ENCODE results near the gene IMMP2L.

IMMP2L gene

GRCh38 chr7:110929480-110930249 lies 632.6 kb downstream of the IMMP2L start:
- DNase-seq (ENCODE audit: low read depth) = no peak

GRCh38 chr7:110922906-110923305 lies 639.4 kb downstream of the IMMP2L start:
- no peak for DNase-seq (ENCODE audit: low read depth)

- DNase-seq (ENCODE audit: low read depth) = no peak
Observed at GRCh38 chr7:110921595-110922151, 640.6 kb downstream of the IMMP2L start.

- no peak for DNase-seq (ENCODE audit: low read depth)
Observed at GRCh38 chr7:110918949-110919548, 643.2 kb downstream of the IMMP2L start.

GRCh38 chr7:110914263-110914662 lies 648.0 kb downstream of the IMMP2L start:
- DNase-seq (ENCODE audit: low read depth) = no peak

GRCh38 chr7:110911632-110912031 lies 650.7 kb downstream of the IMMP2L start:
- DNase-seq (ENCODE audit: low read depth) = no peak

GRCh38 chr7:110909117-110909516 lies 653.2 kb downstream of the IMMP2L start:
- DNase-seq (ENCODE audit: low read depth) = no peak

- DNase-seq (ENCODE audit: low read depth) = no peak
Observed at GRCh38 chr7:110905773-110906566, 656.3 kb downstream of the IMMP2L start.

GRCh38 chr7:110898516-110898915 lies 663.8 kb downstream of the IMMP2L start:
- no peak for DNase-seq (ENCODE audit: low read depth)

- DNase-seq (ENCODE audit: low read depth) = no peak
Observed at GRCh38 chr7:110897538-110897937, 664.8 kb downstream of the IMMP2L start.

- DNase-seq (ENCODE audit: low read depth) = no peak
Observed at GRCh38 chr7:110894111-110894510, 668.2 kb downstream of the IMMP2L start.

- no peak for DNase-seq (ENCODE audit: low read depth)
Observed at GRCh38 chr7:110891197-110891596, 671.1 kb downstream of the IMMP2L start.

- no peak for DNase-seq (ENCODE audit: low read depth)
Observed at GRCh38 chr7:110890101-110890500, 672.2 kb downstream of the IMMP2L start.

- no peak for DNase-seq (ENCODE audit: low read depth)
Observed at GRCh38 chr7:110889335-110889734, 673.0 kb downstream of the IMMP2L start.

- no peak for DNase-seq (ENCODE audit: low read depth)
Observed at GRCh38 chr7:110888641-110889040, 673.7 kb downstream of the IMMP2L start.

- no peak for DNase-seq (ENCODE audit: low read depth)
Observed at GRCh38 chr7:110885474-110885873, 676.8 kb downstream of the IMMP2L start.

- DNase-seq (ENCODE audit: low read depth) = no peak
Observed at GRCh38 chr7:110881721-110882120, 680.6 kb downstream of the IMMP2L start.

GRCh38 chr7:110880971-110881370 lies 681.3 kb downstream of the IMMP2L start:
- no peak for DNase-seq (ENCODE audit: low read depth)

- no peak for DNase-seq (ENCODE audit: low read depth)
Observed at GRCh38 chr7:110877016-110877415, 685.3 kb downstream of the IMMP2L start.

GRCh38 chr7:110875346-110875745 lies 686.9 kb downstream of the IMMP2L start:
- DNase-seq (ENCODE audit: low read depth) = no peak

- DNase-seq (ENCODE audit: low read depth) = no peak
Observed at GRCh38 chr7:110871856-110872255, 690.4 kb downstream of the IMMP2L start.

- no peak for DNase-seq (ENCODE audit: low read depth)
Observed at GRCh38 chr7:110870926-110871325, 691.4 kb downstream of the IMMP2L start.

- DNase-seq (ENCODE audit: low read depth) = no peak
Observed at GRCh38 chr7:110868458-110868857, 693.8 kb downstream of the IMMP2L start.
